Naive thymus-derived CD8-positive, alpha-beta T cell (primary cell): Measurements from ENCODE around the gene ATM. TPM values are rescaled to one million over a fixed set of nuclear protein-coding genes. Genes with fewer than 3 reads are reported as not detected.
"Not testable (repeated sequence)": the region's sequence is repeated elsewhere in the genome, so short reads cannot be mapped to it uniquely, and the experiment has no call there.

Experiments
- ATAC-seq, 2 donors: fragments of 150-1000 bp; cut with Tn5 transposase in 1 of 2; sonication (Bioruptor Pico), chemical (Tn5 transposase) in 1 of 2; 1 replicate in 1 of 2; 2 replicates in 1 of 2; pipeline ENCODE4 v1.10.0; 2021; ENCODE audit warnings: mild to moderate bottlenecking in 2 of 2, moderate library complexity in 2 of 2
- POLR2A ChIA-PET: fragments of 350-600 bp; sonication (Branson Sonifier 250); formaldehyde crosslinking; loops from one replicate; lab custom pipeline; 2021; ENCODE audit warnings: antibody characterized with exemption; lab: Charles Lee
- DNase-seq, 10 donors: peaks; one replicate each; pipeline versions ENCODE4 v3.0.0 to v3.0.0-alpha.2; 2020 to 2022
- H3K27ac Mint-ChIP-seq, 10 donors: one replicate each; pipeline ENCODE4 v1.8.0; 2020 to 2022; ENCODE audit warnings: mild to moderate bottlenecking in 10 of 10, mixed read lengths in 10 of 10, moderate library complexity in 4 of 10, inconsistent platforms in 1 of 10
- H3K27me3 Mint-ChIP-seq, 5 donors: one replicate each; pipeline ENCODE4 v1.8.0; 2021 to 2022; ENCODE audit warnings: mixed read lengths in 5 of 5
- H3K36me3 Mint-ChIP-seq, 3 donors: one replicate each; pipeline ENCODE4 v1.8.0; 2020 to 2022; ENCODE audit warnings: mixed read lengths in 3 of 3, mild to moderate bottlenecking in 2 of 3, inconsistent platforms in 1 of 3
- H3K4me1 Mint-ChIP-seq, 4 donors: one replicate each; pipeline ENCODE4 v1.8.0; 2021 to 2022; ENCODE audit warnings: mixed read lengths in 4 of 4
- H3K4me3 Mint-ChIP-seq, 10 donors: one replicate each; pipeline ENCODE4 v1.8.0; 2020 to 2022; ENCODE audit warnings: mild to moderate bottlenecking in 10 of 10, mixed read lengths in 10 of 10, moderate library complexity in 6 of 10, inconsistent platforms in 1 of 10
- H3K9me3 Mint-ChIP-seq, 9 donors: one replicate each; pipeline ENCODE4 v1.8.0; 2020 to 2022; ENCODE audit warnings: mixed read lengths in 9 of 9, mild to moderate bottlenecking in 3 of 9, inconsistent platforms in 1 of 9, moderate library complexity in 1 of 9
- polyA plus RNA-seq, 3 donors: library from polyadenylated mRNA; unstranded; fragments of 300-500 nt; fragmentation: Illumina TruSeq; gene quantifications; one replicate each; pipeline ENCODE4 v1.2.3, GENCODE V29; 2021
- total RNA-seq, 8 experiments: library from RNA in 2 of 8; stranded (reverse) in 2 of 8; gene quantifications; one replicate each; pipeline ENCODE4 v1.2.3 and lab custom pipeline; 2021 to 2026

Gene ATM
- total and polyA plus RNA-seq, 5 experiments from 2014 or later: 105 to 837 (median 164) TPM

DNA sequence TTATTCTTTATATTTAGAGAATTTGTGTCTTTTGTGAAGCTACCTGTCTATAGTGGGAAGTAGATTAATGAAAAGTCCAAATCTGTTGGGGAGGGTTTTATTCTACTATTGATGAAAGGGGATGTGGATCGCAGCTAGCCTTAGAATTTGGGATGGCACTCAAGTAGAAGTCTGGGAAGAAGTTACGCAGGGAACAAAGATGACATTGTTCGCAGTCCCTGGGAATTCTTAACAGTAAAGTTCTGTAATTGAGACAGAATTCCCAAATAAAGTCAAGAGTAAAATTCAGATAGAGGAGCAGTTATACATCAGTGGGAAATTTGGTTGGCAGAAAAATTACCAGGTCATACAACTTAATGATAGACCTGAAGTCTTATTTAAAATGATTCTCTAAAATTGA lies 64.1 kb downstream of the ATM start:
- ATAC-seq (no peak), DNase-seq (no peak)
- Mint-ChIP-seq H3K36me3 (peaks cover 5 to 87% (median 39%) of the 10 kb centered on the region in 3 donors), H3K9me3 (no peaks in the 10 kb centered on the region), H3K27me3 (no peaks in the 10 kb centered on the region), H3K27ac (peak overlapping the region in 8 of 10 donors; percentile 53 to 87 (median 78)), H3K4me3 (peak overlapping the region in 1 of 10 donors; percentile 12), H3K4me1 (peaks cover 3 to 42% (median 32%) of the 10 kb centered on the region in 4 donors)
- POLR2A ChIA-PET: interaction anchor here (1.1 kb wide), 1 partner anchor 9 kb away, joined by 5 read pairs; no protein-coding TSS in a partner anchor

DNA sequence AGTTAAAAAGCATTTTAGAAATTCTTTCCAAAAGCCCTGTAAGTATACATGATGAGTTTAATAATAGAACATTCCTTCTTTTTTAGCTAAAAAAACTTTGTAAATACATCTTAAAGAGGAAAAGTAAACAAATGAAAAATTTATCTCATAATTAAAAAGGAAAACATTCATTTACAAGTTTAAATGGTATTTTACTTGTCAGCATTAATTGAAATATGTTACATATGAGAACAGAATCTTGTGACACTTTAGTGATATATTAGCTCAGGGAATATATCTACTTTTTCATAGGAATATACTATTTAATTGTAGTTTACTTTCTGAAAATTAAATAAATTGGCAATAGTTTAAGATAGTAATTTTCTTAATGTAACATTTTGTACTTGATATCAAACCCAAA lies 66.2 kb downstream of the ATM start:
- H3K9me3 Mint-ChIP-seq, DNase-seq, H3K4me3 Mint-ChIP-seq, ATAC-seq, H3K27me3 Mint-ChIP-seq: not testable (repeated sequence)
- H3K4me1 Mint-ChIP-seq: peaks cover 3 to 38% (median 33%) of the 10 kb centered on the region in 4 donors
- peaks cover 5 to 90% (median 37%) of the 10 kb centered on the region in 3 donors for H3K36me3 Mint-ChIP-seq
- POLR2A ChIA-PET: interaction anchor here (1.1 to 1.8 kb wide), 2 partner anchors 15 to 67 kb away, joined by 6 read pairs; partner anchors contain the start of gene NPAT
- peak overlapping the region in 5 of 10 donors; percentile 40 to 71 (median 41) for H3K27ac Mint-ChIP-seq

DNA sequence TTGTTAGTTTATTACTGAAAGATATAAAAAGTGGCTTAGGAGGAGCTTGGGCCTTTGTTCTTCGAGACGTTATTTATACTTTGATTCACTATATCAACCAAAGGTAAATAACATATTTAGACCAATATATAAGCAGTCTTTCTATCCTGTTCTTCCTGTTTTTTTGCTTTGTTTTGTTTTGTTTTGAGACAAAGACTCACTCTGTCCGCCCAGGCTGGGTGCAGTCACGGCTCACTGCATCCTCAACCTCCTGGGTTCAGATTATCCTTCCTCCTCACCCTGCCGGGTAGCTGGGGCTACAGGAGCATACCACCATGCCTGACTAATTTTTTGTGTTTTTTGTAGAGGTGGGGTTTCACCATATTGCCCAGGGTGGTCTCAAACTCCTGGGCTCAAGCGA lies 66.8 kb downstream of the ATM start:
- Mint-ChIP-seq H3K36me3 (peaks cover 5 to 89% (median 32%) of the 10 kb centered on the region in 3 donors), H3K27me3 (no peaks in the 10 kb centered on the region), H3K4me1 (peaks cover 3 to 39% (median 31%) of the 10 kb centered on the region in 4 donors), H3K9me3 (no peaks in the 10 kb centered on the region), H3K4me3 (no peak overlapping the region), H3K27ac (peak overlapping the region; percentile 13 to 89 (median 74))
- no peak for DNase-seq
- ATAC-seq: no peak
- POLR2A ChIA-PET: interaction anchor here (1.1 to 1.3 kb wide), 2 partner anchors 16 to 51 kb away, joined by 3 to 6 read pairs; no protein-coding TSS in a partner anchor

DNA sequence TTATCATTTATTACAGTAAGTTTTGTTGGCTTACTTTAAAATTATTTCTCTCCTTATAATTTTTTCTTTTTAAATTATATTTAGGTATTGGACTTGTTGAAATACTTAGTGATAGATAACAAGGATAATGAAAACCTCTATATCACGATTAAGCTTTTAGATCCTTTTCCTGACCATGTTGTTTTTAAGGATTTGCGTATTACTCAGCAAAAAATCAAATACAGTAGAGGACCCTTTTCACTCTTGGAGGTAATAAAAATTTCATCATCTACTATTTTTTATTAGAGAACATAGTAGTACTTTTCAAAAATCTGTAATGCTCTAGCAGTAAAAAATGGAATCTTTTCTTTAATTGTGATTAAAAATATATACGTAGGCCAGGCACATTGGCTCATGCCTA lies 70.4 kb downstream of the ATM start:
- Mint-ChIP-seq H3K36me3 (peaks cover 3 to 89% (median 15%) of the 10 kb centered on the region in 3 donors), H3K9me3 (no peaks in the 10 kb centered on the region), H3K27me3 (no peaks in the 10 kb centered on the region), H3K4me3 (no peak overlapping the region), H3K27ac (peak overlapping the region in 1 of 10 donors; percentile 27), H3K4me1 (peaks cover 4 to 27% (median 26%) of the 10 kb centered on the region in 4 donors)
- DNase-seq (no peak), ATAC-seq (no peak)
- POLR2A ChIA-PET: interaction anchor here (3.1 kb wide), 1 partner anchor 70 kb away, joined by 15 read pairs; the partner anchor contains the start of genes ATM and NPAT

DNA sequence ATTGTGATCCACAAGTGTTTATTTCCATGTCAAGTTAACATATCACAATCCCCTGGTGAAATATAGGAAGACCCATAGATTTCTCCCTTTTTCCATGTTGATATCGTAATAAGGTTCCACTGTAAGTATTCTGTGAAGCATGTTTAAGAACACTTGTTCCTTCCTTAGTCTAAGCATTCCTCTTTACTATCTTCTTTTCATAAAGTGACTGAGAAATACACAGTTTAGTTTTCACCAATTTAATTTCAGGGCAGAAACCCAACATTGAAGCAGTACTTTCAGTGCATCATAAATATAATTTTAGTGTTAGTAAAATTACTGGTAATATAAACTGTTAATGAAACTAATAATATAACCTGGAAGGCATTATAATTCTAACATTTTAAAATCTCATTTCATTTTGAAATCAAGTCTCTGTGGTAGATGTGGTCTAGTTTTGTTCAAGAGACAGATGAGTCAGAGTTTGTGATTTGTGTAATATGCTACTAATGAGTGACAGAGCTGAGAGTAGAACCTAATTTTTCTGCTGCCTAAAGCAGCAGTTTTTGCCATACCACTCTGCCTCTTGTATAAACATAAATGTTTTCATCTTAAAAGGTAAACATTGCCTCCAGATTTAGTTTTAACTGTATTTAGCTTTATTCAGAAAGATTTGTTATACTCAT lies 79.4 kb downstream of the ATM start:
- Mint-ChIP-seq H3K4me3 (no peak overlapping the region), H3K27ac (peak overlapping the region in 8 of 10 donors; percentile 22 to 80 (median 64)), H3K27me3 (no peaks in the 10 kb centered on the region), H3K9me3 (no peaks in the 10 kb centered on the region), H3K36me3 (peaks cover 6 to 87% (median 39%) of the 10 kb centered on the region in 3 donors), H3K4me1 (peaks cover 9 to 36% (median 31%) of the 10 kb centered on the region in 4 donors)
- POLR2A ChIA-PET: no interaction called here
- no peak for ATAC-seq
- DNase-seq: no peak

DNA sequence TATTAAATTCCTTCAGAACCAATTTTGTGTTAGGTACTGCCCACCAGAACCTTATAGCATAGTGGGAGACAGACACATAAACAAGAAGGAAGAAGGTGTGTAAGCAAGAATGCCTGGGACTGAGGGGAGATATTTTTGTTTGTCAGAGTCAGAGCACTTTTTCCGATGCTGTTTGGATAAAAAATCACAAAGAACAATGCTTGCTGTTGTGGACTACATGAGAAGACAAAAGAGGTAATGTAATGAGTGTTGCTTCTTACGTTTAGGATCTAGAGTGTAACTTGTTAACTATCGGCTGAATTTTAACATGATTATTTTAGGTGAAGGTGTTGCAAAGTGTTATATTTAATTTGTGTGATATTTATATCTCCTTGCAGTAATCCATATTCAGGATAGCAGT lies 84.9 kb downstream of the ATM start:
- Mint-ChIP-seq H3K27ac (peak overlapping the region; percentile 7 to 82 (median 42)), H3K4me3 (no peak overlapping the region), H3K9me3 (no peaks in the 10 kb centered on the region), H3K36me3 (peaks cover under 1 to 84% (median 18%) of the 10 kb centered on the region in 3 donors), H3K4me1 (peaks cover 18 to 43% (median 35%) of the 10 kb centered on the region in 4 donors), H3K27me3 (no peaks in the 10 kb centered on the region)
- POLR2A ChIA-PET: no interaction called here
- ATAC-seq (no peak), DNase-seq (no peak)

DNA sequence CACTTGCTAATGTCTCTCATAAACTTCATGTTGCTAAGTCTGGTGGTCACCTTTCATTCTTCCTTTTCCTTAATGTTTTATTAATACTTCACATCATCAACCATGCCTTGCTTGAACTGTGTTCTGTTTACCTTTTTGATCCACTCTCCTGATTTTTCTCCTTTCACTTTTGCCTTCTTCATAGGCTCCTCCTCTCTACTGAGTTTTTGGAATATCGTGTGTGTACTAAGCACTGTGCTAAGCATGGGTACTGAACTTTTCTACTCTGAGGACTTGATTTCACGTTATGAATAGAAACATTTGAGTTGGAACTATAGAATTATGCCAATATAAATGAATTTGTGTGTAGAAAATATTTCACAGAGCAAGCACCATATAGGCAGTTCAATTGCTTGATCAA lies 90.6 kb downstream of the ATM start:
- H3K27me3 Mint-ChIP-seq: no peaks in the 10 kb centered on the region
- ATAC-seq: no peak
- no peak for DNase-seq
- peaks cover 14 to 83% (median 22%) of the 10 kb centered on the region in 3 donors for H3K36me3 Mint-ChIP-seq
- H3K4me1 Mint-ChIP-seq: peaks cover 19 to 34% (median 24%) of the 10 kb centered on the region in 4 donors
- peak overlapping the region in 2 of 10 donors; percentile 13 to 35 for H3K4me3 Mint-ChIP-seq
- H3K9me3 Mint-ChIP-seq: no peaks in the 10 kb centered on the region
- peak overlapping the region; percentile 66 to 90 (median 76) for H3K27ac Mint-ChIP-seq
- POLR2A ChIA-PET: no interaction called here

DNA sequence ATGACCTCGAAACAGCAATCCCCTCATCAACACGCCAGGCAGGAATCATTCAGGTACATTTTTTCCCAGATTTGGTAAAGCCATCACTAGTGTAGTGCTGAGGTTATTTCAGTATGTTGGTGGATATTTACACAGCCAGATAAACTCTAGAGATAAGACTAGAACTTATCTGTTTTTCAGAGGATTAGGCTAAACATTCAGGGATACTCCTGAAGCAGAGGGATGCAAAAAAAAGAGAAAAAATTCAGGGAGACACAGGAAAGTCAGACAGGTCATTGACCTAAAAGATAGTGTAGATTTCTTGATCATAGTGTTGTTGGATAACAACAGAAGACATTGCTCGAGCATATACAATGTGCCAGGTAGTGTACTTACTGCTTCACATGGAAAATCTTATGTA lies 93.2 kb downstream of the ATM start:
- ATAC-seq: no peak
- Mint-ChIP-seq H3K9me3 (no peaks in the 10 kb centered on the region), H3K27me3 (no peaks in the 10 kb centered on the region), H3K36me3 (peaks cover 14 to 83% (median 20%) of the 10 kb centered on the region in 3 donors), H3K4me3 (no peak overlapping the region), H3K4me1 (peaks cover 17 to 22% (median 20%) of the 10 kb centered on the region in 4 donors), H3K27ac (peak overlapping the region in 5 of 10 donors; percentile 15 to 60 (median 36))
- DNase-seq: no peak
- POLR2A ChIA-PET: no interaction called here

DNA sequence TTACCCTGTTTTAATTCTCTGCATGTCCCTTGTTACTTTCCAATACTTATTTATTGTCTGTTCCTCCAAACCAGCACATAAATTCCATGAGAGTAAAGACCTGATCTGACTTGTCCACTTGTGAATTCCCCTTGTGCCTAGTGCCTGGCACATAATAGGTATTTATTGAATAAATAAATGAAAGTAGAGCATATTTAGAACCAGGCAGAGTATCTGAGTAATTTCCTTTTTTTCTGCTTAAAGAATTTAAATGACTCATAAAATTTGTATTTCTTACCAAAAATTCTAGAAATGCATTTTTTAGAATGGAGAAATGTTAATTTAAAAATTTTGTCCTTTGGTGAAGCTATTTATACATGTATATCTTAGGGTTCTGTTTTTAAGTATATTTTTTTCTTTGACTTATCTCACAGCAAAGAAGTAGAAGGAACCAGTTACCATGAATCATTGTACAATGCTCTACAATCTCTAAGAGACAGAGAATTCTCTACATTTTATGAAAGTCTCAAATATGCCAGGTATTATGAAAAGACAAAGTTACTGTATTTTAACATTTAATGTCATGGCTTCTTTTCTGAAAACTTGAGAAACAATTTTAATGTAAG lies 96.8 kb downstream of the ATM start:
- Mint-ChIP-seq H3K9me3 (no peaks in the 10 kb centered on the region), H3K36me3 (peaks cover 5 to 85% (median 31%) of the 10 kb centered on the region in 3 donors)
- POLR2A ChIA-PET: interaction anchor here (1.8 kb wide), 1 partner anchor 97 kb away, joined by 6 read pairs; the partner anchor contains the start of genes ATM and NPAT

DNA sequence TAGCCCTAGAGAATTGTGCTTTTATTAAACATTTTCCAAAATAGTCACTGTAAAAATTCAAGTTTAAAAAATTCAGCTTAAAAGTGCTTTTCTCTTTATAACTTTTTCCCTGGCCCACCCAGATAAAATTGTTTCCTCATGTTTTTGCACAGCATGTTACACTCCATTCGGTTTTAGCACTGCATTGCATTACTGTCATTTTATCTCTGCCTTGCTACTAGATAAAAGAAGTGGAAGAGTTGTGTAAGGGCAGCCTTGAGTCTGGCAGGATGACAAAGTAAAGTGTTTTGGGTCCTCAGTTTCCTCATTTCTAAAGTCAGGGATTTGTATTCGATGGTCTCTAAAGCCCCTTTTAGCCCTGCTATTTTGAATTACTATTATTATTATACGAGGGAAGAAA lies 99.8 kb downstream of the ATM start:
- ATAC-seq: no peak
- DNase-seq: no peak
- H3K4me3 Mint-ChIP-seq: no peak overlapping the region
- H3K9me3 Mint-ChIP-seq: no peaks in the 10 kb centered on the region
- POLR2A ChIA-PET: no interaction called here
- peaks cover 0 to 88% (median 27%) of the 10 kb centered on the region in 3 donors for H3K36me3 Mint-ChIP-seq
- H3K4me1 Mint-ChIP-seq: peaks cover 5 to 33% (median 20%) of the 10 kb centered on the region in 4 donors
- no peaks in the 10 kb centered on the region for H3K27me3 Mint-ChIP-seq
- H3K27ac Mint-ChIP-seq: peak overlapping the region in 5 of 10 donors; percentile 29 to 84 (median 78)

More for the DNA sequence above, 96.8 kb downstream of the ATM start:
- ATAC-seq (no peak), DNase-seq (no peak)
- Mint-ChIP-seq H3K27ac (peak overlapping the region in 9 of 10 donors; percentile 37 to 91 (median 84)), H3K4me1 (peaks cover 7 to 21% (median 19%) of the 10 kb centered on the region in 4 donors), H3K27me3 (no peaks in the 10 kb centered on the region), H3K4me3 (no peak overlapping the region)

DNA sequence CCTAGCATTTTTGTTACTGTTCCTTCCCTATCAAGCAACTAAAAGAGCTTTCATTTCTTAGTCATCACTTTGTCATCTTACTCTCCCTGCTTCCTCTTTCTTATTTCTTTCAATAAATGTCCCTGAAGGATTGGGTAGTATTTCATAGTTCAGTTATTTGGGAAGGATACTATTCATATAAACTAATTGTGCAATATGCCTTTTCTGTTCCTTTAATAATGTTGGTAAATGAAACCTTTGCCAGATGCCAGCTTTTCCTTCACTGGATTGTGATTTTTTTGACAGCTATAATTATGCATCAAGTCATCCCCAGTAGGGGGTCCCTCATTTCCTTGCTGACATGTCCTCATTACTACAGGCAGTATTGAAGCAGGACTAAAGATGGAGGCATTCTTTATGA lies 101.7 kb downstream of the ATM start:
- no peak for DNase-seq
- Mint-ChIP-seq H3K9me3 (no peaks in the 10 kb centered on the region), H3K27me3 (no peaks in the 10 kb centered on the region), H3K4me3 (no peak overlapping the region), H3K36me3 (peaks cover 0 to 90% (median 24%) of the 10 kb centered on the region in 3 donors), H3K27ac (peak overlapping the region in 7 of 10 donors; percentile 8 to 69 (median 65)), H3K4me1 (peaks cover 2 to 29% (median 16%) of the 10 kb centered on the region in 4 donors)
- no peak for ATAC-seq
- POLR2A ChIA-PET: interaction anchor here (0.7 kb wide), 1 partner anchor 220 kb away, joined by 3 read pairs; no protein-coding TSS in a partner anchor

DNA sequence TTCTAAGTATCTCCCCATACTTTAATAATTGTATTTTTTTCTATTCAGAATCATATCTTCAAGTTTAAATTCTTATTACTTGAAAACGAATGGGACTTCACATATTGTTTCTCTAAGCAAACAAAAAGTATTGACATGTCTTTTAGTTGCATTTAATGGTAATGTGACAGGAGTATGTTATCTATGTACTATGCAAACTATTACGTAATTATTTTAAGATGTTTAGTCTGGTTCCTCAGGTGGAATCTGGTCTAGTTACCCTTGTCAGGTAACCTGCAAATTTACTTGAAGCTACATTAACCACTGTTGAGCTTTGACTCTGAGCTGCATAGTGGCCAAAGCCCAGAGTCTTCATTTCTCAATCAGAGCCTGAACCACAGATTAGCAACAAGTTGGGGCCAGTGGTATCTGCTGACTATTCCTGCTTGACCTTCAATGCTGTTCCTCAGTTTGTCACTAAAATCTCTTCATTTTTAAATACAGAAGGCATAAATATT lies 110.6 kb downstream of the ATM start:
- ATAC-seq (no peak), DNase-seq (no peak)
- Mint-ChIP-seq H3K9me3 (no peaks in the 10 kb centered on the region), H3K4me1 (peaks cover 4 to 26% (median 14%) of the 10 kb centered on the region in 4 donors), H3K36me3 (peaks cover 16 to 92% (median 37%) of the 10 kb centered on the region in 3 donors), H3K4me3 (no peak overlapping the region), H3K27ac (peak overlapping the region in 3 of 10 donors; percentile 7 to 59 (median 58)), H3K27me3 (no peaks in the 10 kb centered on the region)
- POLR2A ChIA-PET: interaction anchor here (1.0 kb wide), 1 partner anchor 9 kb away, joined by 5 read pairs; no protein-coding TSS in a partner anchor
